Inferior parietal cortex (tissue), 1 donor: ENCODE results near the gene TSC2.

Source experiments
- DNase-seq: peaks from one replicate; pipeline ENCODE4 v3.0.0-alpha.2; 2016; ENCODE audit errors: extremely low spot score

Gene TSC2

GRCh38 chr16:2042986-2043666 is 4.7 kb upstream of the TSC2 start:
- no peak for DNase-seq

- DNase-seq = no peak
These were observed 3.9 kb upstream of the TSC2 start for GRCh38 chr16:2043667-2044451.

- no peak for DNase-seq
These were observed 3.2 kb upstream of the TSC2 start for GRCh38 chr16:2044541-2044940.

- no peak for DNase-seq
These were observed 1.6 kb upstream of the TSC2 start for GRCh38 chr16:2045965-2046892.

- DNase-seq = no peak
These were observed 874 bp upstream of the TSC2 start for GRCh38 chr16:2046893-2047329.

GRCh38 chr16:2048116-2048543 is 345 bp downstream of the TSC2 start:
- no peak for DNase-seq

GRCh38 chr16:2053211-2053610 is 5.4 kb downstream of the TSC2 start:
- no peak for DNase-seq

GRCh38 chr16:2053897-2054296 is 6.1 kb downstream of the TSC2 start:
- DNase-seq = no peak

- no peak for DNase-seq
These were observed 6.9 kb downstream of the TSC2 start for GRCh38 chr16:2054543-2055245.

- DNase-seq = no peak
These were observed 8.3 kb downstream of the TSC2 start for GRCh38 chr16:2056077-2056476.

GRCh38 chr16:2056681-2057407 is 9.1 kb downstream of the TSC2 start:
- no peak for DNase-seq

- DNase-seq = no peak
These were observed 9.7 kb downstream of the TSC2 start for GRCh38 chr16:2057438-2057837.

GRCh38 chr16:2058420-2058819 is 10.6 kb downstream of the TSC2 start:
- DNase-seq = no peak

- DNase-seq = no peak
These were observed 11.1 kb downstream of the TSC2 start for GRCh38 chr16:2058872-2059271.

- no peak for DNase-seq
These were observed 12.6 kb downstream of the TSC2 start for GRCh38 chr16:2060346-2060745.

GRCh38 chr16:2061023-2061422 is 13.2 kb downstream of the TSC2 start:
- no peak for DNase-seq

GRCh38 chr16:2061526-2061925 is 13.7 kb downstream of the TSC2 start:
- DNase-seq = no peak

- DNase-seq = no peak
These were observed 15.0 kb downstream of the TSC2 start for GRCh38 chr16:2062801-2063200.

GRCh38 chr16:2063861-2064260 is 16.1 kb downstream of the TSC2 start:
- DNase-seq = no peak

GRCh38 chr16:2064368-2064945 is 16.7 kb downstream of the TSC2 start:
- no peak for DNase-seq

- DNase-seq = no peak
These were observed 18.4 kb downstream of the TSC2 start for GRCh38 chr16:2066139-2066538.
